Nephron progenitor cell (in vitro differentiated cells): ENCODE data around the gene TPRKB.
"Not testable (repeated sequence)": the region's sequence is repeated elsewhere in the genome, so short reads cannot be mapped to it uniquely, and the experiment has no call there.

Experiments used
- DNase-seq: peaks from one replicate; pipeline ENCODE4 v3.0.0; 2021
- H3K27ac Mint-ChIP-seq: 2 replicates; pipeline ENCODE4 v1.8.0; 2021; ENCODE audit warnings: mild to moderate bottlenecking, moderate library complexity, mixed read lengths
- H3K27me3 Mint-ChIP-seq: 2 replicates; pipeline ENCODE4 v1.8.0; 2021; ENCODE audit warnings: mild to moderate bottlenecking, low read depth, mixed read lengths; ENCODE audit not compliant: poor library complexity
- H3K36me3 Mint-ChIP-seq: 2 replicates; pipeline ENCODE4 v1.8.0; 2021; ENCODE audit warnings: low read depth, mixed read lengths
- H3K4me1 Mint-ChIP-seq: 2 replicates; pipeline ENCODE4 v1.8.0; 2021; ENCODE audit warnings: mixed read lengths
- H3K4me3 Mint-ChIP-seq: 2 replicates; pipeline ENCODE4 v1.8.0; 2021; ENCODE audit warnings: mild to moderate bottlenecking, moderate library complexity, mixed read lengths
- H3K9me3 Mint-ChIP-seq: 2 replicates; pipeline ENCODE4 v1.8.0; 2021; ENCODE audit warnings: mild to moderate bottlenecking, moderate library complexity, mixed read lengths
- TF ChIP-seq, protein P1 (sequence below): fragments of 200-600 bp; sonication (generic); IDR thresholded peaks from 2 replicates; pipeline ENCODE4 v1.5.0; 2021; ENCODE audit warnings: antibody characterized with exemption

The TPRKB gene

DNA sequence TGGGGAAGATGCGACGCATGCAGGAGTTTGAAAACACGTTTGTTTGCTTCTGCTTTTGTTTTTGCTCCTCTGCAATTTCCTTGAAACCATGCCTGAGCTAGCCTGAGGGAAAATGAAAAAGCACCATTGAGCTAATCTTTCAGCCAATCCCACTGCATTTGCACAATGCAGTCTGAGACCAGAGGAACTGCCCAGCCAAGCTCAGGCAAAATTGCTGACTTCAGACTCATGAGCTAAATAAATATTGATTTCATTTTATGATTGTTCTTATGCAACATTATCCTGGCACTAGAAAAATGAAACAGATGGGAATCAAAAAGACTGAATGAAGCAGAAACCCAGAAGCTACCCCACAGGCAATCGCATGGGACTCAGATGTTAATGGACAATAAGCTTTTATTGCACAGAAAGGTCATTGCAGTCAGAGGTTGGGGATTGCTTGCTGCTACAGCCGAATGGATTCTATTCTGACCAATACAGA is 37.0 kb downstream of the TPRKB start:
- Mint-ChIP-seq H3K36me3 (no peaks in the 10 kb centered on the region), H3K4me1 (no peaks in the 10 kb centered on the region), H3K27ac (no peak overlapping the region), H3K9me3 (peaks cover 22% of the 10 kb centered on the region), H3K4me3 (no peak overlapping the region), H3K27me3 (peaks cover 48% of the 10 kb centered on the region)
- TF ChIP-seq, protein P1, sequence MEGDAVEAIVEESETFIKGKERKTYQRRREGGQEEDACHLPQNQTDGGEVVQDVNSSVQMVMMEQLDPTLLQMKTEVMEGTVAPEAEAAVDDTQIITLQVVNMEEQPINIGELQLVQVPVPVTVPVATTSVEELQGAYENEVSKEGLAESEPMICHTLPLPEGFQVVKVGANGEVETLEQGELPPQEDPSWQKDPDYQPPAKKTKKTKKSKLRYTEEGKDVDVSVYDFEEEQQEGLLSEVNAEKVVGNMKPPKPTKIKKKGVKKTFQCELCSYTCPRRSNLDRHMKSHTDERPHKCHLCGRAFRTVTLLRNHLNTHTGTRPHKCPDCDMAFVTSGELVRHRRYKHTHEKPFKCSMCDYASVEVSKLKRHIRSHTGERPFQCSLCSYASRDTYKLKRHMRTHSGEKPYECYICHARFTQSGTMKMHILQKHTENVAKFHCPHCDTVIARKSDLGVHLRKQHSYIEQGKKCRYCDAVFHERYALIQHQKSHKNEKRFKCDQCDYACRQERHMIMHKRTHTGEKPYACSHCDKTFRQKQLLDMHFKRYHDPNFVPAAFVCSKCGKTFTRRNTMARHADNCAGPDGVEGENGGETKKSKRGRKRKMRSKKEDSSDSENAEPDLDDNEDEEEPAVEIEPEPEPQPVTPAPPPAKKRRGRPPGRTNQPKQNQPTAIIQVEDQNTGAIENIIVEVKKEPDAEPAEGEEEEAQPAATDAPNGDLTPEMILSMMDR, result no peak
- DNase-seq, result no peak

DNA sequence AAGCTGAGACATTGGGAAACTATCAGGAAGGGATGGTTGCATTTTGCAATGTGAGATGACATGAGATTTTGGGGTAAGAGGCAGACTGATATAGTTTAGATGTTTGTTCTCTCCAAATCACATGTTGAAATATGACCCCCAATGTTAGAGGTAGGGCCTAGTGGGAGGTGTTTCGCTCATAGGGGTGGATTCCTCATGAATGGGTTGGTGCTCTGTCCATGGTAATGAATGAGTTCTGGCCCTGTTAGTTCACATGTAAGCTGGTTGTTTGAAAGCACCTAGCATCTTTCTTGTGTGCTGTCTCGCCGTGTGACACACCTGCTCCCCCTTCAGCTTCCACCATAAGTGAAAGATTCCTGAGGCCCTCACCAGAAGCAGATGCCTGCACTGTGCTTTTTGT is 37.7 kb downstream of the TPRKB start:
- H3K27me3 Mint-ChIP-seq, result peaks cover 41% of the 10 kb centered on the region
- no peak for DNase-seq
- H3K27ac Mint-ChIP-seq, result no peak overlapping the region
- TF ChIP-seq, protein P1, result no peak
- H3K4me3 Mint-ChIP-seq, result no peak overlapping the region
- no peaks in the 10 kb centered on the region for H3K4me1 Mint-ChIP-seq
- peaks cover 22% of the 10 kb centered on the region for H3K9me3 Mint-ChIP-seq
- no peaks in the 10 kb centered on the region for H3K36me3 Mint-ChIP-seq

DNA sequence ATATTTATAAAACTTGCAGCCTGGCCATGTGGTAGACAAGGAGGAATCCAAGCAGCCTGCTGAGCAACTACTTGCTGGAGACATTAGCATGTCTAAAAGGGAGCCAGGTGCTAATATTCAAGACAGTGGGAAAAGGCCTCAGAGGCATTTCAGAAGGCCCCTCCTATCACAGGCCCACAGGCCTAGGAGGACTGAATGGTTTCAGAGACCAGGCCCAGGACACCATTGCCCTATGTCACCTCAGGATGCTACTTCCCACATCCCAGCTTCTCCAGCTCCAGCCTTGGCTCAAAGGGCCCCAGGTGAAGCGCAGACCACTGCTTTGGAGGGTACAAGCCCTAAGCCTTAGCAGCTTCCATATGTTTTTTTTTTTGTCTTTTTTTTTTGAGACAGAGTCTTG is 39.0 kb downstream of the TPRKB start:
- Mint-ChIP-seq H3K27ac (no peak overlapping the region), H3K4me1 (no peaks in the 10 kb centered on the region), H3K36me3 (no peaks in the 10 kb centered on the region), H3K27me3 (peaks cover 35% of the 10 kb centered on the region), H3K4me3 (no peak overlapping the region), H3K9me3 (peaks cover 22% of the 10 kb centered on the region)
- TF ChIP-seq, protein P1, result no peak
- no peak for DNase-seq

DNA sequence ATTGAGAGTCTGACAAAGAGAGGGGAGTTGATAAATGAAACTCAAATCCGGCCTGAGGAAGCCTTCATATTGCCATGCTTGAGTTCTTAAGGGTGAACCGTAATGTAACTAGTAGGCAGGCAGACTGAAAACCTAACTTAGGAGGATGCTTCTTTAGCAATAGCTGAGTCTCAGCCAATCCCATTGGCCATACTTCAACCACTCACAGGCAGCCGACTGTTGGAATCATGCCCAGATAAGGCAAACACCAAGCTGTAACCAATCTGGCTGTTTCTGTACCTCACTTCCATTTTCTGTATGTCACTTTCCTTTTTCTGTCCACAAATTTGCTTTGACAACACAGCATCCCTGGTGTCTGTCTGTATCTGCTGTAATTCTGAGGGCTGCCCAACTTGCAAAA is 39.5 kb downstream of the TPRKB start:
- Mint-ChIP-seq H3K27ac (no peak overlapping the region), H3K36me3 (no peaks in the 10 kb centered on the region), H3K27me3 (peaks cover 39% of the 10 kb centered on the region), H3K4me1 (no peaks in the 10 kb centered on the region), H3K4me3 (no peak overlapping the region), H3K9me3 (peaks cover 22% of the 10 kb centered on the region)
- no peak for DNase-seq
- TF ChIP-seq, protein P1, result no peak

DNA sequence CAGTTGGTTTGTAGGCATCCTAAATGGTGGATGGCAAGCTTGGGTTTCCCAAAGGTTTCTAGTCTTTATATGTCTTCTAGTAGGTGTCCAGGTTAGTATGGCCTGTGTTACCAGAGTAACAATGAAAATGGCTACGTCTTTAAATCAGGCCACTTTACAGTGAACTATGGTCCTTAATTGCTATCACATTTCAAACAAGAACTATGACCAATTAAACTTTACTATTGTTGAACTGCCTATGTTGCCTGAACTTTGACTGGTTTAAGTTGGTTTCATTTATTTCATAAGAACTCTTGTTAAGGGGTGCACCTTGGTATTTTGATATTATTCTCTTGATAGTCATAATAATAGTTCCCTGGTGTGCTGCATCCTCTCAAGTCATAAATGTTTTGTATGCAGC is 40.2 kb downstream of the TPRKB start:
- not testable (repeated sequence) for H3K4me3 Mint-ChIP-seq, H3K4me1 Mint-ChIP-seq

DNA sequence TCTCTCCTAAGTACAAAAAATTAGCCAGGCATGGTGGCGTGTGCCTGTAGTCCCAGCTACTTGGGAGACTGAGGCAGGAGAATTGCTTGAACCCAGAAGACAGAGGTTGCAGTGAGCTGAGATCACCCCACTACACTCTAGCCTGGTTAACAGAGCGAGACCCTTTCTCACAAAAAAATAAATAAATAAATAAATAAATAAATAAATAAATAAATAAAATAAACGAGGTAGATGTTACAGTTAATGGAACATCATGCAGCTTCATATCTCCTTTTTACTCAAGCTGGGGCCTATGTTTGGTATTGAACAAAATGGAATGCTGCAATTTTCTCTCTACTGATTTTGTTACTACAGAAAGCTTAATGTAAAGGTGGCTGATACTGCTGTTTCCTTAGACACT is 40.6 kb downstream of the TPRKB start:
- H3K36me3 Mint-ChIP-seq, H3K27ac Mint-ChIP-seq, H3K4me1 Mint-ChIP-seq, DNase-seq, H3K4me3 Mint-ChIP-seq: not testable (repeated sequence)
- H3K27me3 Mint-ChIP-seq, result peaks cover 34% of the 10 kb centered on the region
- H3K9me3 Mint-ChIP-seq, result peaks cover 22% of the 10 kb centered on the region

More for the DNA sequence above, 40.2 kb downstream of the TPRKB start:
- not testable (repeated sequence) for H3K27ac Mint-ChIP-seq, DNase-seq, H3K36me3 Mint-ChIP-seq
- Mint-ChIP-seq H3K9me3 (peaks cover 22% of the 10 kb centered on the region), H3K27me3 (peaks cover 34% of the 10 kb centered on the region)

DNA sequence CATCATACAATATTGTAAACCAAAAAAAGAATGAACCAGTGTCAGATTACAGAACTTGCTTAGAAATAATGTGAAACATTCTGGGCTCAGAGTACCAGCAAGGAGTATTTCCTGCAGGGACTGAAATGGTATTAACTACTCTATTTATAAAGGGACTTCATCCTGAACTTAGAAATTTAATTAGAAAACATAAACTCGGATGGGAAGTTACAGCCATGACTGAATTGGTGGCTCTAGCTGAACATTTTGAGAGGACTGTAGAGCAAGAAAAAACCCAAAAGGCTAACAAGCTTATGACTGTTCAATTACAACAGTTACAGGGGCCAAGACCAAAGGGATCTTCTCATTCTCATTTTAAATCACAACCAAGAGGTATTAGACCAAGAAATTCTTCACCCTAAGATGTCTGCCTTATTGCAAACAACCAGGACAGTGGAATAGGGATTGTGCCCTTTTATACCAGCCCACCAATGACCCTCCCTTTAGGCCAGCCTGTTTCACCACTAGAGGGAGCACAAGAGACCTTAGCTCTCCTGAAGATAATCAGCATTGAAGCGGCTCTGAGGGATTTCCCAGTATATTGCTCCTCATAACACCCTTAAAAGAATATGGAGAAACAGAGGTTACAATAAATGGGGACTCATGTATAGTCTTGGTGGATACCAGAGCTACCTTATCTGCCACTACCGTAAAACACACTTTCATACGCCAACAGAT is 46.6 kb downstream of the TPRKB start:
- peaks cover 16% of the 10 kb centered on the region for H3K9me3 Mint-ChIP-seq
- H3K27ac Mint-ChIP-seq, H3K4me1 Mint-ChIP-seq, H3K36me3 Mint-ChIP-seq, H3K4me3 Mint-ChIP-seq: not testable (repeated sequence)
- TF ChIP-seq, protein P1, result peak; percentile 62
- peak; percentile 18 for DNase-seq
- H3K27me3 Mint-ChIP-seq, result peaks cover 30% of the 10 kb centered on the region

DNA sequence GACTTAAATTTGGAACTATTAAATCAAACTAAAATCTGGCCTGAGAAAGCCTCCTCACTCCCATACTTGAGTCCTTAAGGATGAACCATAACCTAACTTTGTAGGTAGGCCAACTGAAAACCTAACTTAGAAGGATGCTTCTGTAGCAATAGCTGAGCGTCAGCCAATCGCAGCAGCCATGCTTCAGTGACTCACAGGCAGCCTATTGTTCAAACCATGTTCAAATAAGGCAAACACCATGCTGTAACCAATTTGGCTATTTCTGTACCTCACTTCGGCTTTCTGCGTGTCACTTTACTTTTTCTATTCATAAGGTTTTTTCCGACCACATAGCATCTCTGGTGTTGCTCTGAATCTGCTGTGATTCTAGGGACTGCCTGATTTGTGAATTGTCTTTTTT is 48.7 kb downstream of the TPRKB start:
- H3K4me1 Mint-ChIP-seq, H3K27ac Mint-ChIP-seq, H3K36me3 Mint-ChIP-seq, DNase-seq, H3K4me3 Mint-ChIP-seq: not testable (repeated sequence)
- H3K27me3 Mint-ChIP-seq, result peaks cover 34% of the 10 kb centered on the region
- H3K9me3 Mint-ChIP-seq, result peaks cover 16% of the 10 kb centered on the region
